ENCODE measurements around the gene DPAGT1. TPM values are rescaled to one million over a fixed set of nuclear protein-coding genes. Genes with fewer than 3 reads are reported as not detected.

Gene DPAGT1
- total RNA-seq, 1 donor from 2014 or later = 33.1 TPM

DNA sequence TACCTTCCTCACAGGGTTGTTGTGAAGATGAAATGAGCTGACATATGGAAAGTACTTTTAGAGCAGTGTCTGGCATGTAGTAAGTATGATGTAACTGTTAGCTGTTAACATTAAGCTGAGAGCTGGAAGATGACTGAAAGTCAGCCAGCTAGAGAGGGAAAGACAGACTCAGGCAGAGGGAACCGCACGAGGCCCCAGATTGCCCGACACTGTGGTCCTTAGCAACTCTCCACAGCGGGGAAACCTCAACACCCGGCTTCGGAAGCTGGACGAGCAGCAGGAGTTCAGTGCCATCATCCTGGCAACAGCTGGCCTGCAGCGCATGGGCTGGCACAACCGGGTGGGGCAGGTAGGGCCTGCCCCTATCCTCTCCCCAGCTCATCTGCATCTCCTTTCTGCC lies 10.5 kb downstream of the DPAGT1 start:
- no peak for DNase-seq
- no peak for ATAC-seq (ENCODE audit: low read depth)
- Mint-ChIP-seq H3K36me3 (ENCODE audit: low read depth) (peaks cover 28% of the 10 kb centered on the region), H3K27ac (no peak overlapping the region), H3K27me3 (no peaks in the 10 kb centered on the region), H3K9me3 (no peaks in the 10 kb centered on the region), H3K4me3 (no peak overlapping the region), H3K4me1 (peaks cover 27% of the 10 kb centered on the region)
- ChIA-PET CTCF (no interaction called here), POLR2A (interaction anchor here (0.7 to 1.9 kb wide), 2 partner anchors 15 to 24 kb away, joined by 3 to 5 read pairs; partner anchors contain the start of genes C2CD2L and VPS11)
- TF ChIP-seq CTCF (IDR thresholded peaks at IDR 0.05) = no peak
- intact Hi-C loops (cut with micrococcal nuclease) = no loop called here

GRCh38 chr11:119089319-119089718 lies 12.3 kb downstream of the DPAGT1 start:
- no peak for TF ChIP-seq CTCF (IDR thresholded peaks at IDR 0.05)
- Mint-ChIP-seq H3K4me3 (no peak overlapping the region), H3K27ac (no peak overlapping the region), H3K27me3 (no peaks in the 10 kb centered on the region), H3K9me3 (no peaks in the 10 kb centered on the region), H3K4me1 (peaks cover 32% of the 10 kb centered on the region), H3K36me3 (ENCODE audit: low read depth) (peaks cover 24% of the 10 kb centered on the region)
- ChIA-PET CTCF (no interaction called here), POLR2A (interaction anchor here (0.6 kb wide), 1 partner anchor 164 kb away, joined by 3 read pairs; the partner anchor contains the start of gene BCL9L)
- intact Hi-C loops (cut with micrococcal nuclease) = no loop called here
- DNase-seq (no peak), ATAC-seq (ENCODE audit: low read depth) (no peak)

- Mint-ChIP-seq H3K9me3 (no peaks in the 10 kb centered on the region), H3K4me1 (peaks cover 25% of the 10 kb centered on the region), H3K27me3 (no peaks in the 10 kb centered on the region), H3K36me3 (ENCODE audit: low read depth) (peaks cover 18% of the 10 kb centered on the region), H3K4me3 (no peak overlapping the region), H3K27ac (no peak overlapping the region)
- TF ChIP-seq CTCF (IDR thresholded peaks at IDR 0.05) = no peak
- ChIA-PET CTCF (no interaction called here), POLR2A (no interaction called here)
- no peak for ATAC-seq (ENCODE audit: low read depth)
- intact Hi-C loops (cut with micrococcal nuclease) = no loop called here
- DNase-seq = no peak
Measured at GRCh38 chr11:119088406-119088805, 13.2 kb downstream of the DPAGT1 start.

DNA sequence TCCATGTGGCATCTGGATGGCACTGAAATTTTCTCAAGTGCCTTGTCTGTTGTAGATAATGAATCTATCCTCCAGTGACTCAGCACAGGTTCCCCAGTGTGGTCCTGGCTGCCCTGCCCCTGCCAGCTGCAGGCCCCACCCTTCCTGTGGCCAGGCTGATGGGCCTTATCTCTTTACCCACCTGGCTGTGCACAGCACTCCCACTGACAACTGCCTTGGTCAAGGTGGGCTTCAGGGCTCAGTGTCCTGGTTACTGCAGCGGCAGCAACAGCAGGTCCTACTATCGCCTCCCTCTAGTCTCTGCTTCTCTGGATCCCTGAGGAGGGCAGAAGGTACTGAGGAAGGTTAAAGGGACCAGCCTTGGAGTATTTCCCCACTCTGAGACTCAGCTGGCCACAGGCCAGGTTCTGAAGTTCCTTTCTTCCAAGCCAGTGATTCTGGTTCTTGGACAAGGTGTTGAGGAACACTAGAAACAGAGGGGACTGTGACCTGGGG lies 13.9 kb downstream of the DPAGT1 start:
- Mint-ChIP-seq H3K9me3 (no peaks in the 10 kb centered on the region), H3K27me3 (no peaks in the 10 kb centered on the region), H3K27ac (no peak overlapping the region), H3K36me3 (ENCODE audit: low read depth) (peaks cover 15% of the 10 kb centered on the region), H3K4me3 (no peak overlapping the region), H3K4me1 (peaks cover 22% of the 10 kb centered on the region)
- intact Hi-C loops (cut with micrococcal nuclease) = no loop called here
- ATAC-seq (ENCODE audit: low read depth) (no peak), DNase-seq (no peak)
- ChIA-PET POLR2A (no interaction called here), CTCF (no interaction called here)
- TF ChIP-seq CTCF (IDR thresholded peaks at IDR 0.05) = no peak

- no peak for TF ChIP-seq CTCF (IDR thresholded peaks at IDR 0.05)
- intact Hi-C loops (cut with micrococcal nuclease) = no loop called here
- Mint-ChIP-seq H3K27ac (no peak overlapping the region), H3K27me3 (no peaks in the 10 kb centered on the region), H3K36me3 (ENCODE audit: low read depth) (peaks cover 15% of the 10 kb centered on the region), H3K4me3 (no peak overlapping the region), H3K4me1 (peaks cover 17% of the 10 kb centered on the region), H3K9me3 (no peaks in the 10 kb centered on the region)
- ChIA-PET CTCF (no interaction called here), POLR2A (interaction anchor here (0.7 to 4.1 kb wide), 3 partner anchors 8 to 17 kb away, joined by 4 to 69 read pairs (median 5); a partner anchor contains a TSS)
- no peak for DNase-seq
- no peak for ATAC-seq (ENCODE audit: low read depth)
Measured at GRCh38 chr11:119087123-119087522, 14.5 kb downstream of the DPAGT1 start.

All from activated B cell treated with CpG ODN at 0.5 μM for 24 hours (primary cell).